Upper lobe of left lung (tissue), 6 donors: ENCODE data around the gene PLIN5. TPM values are rescaled to one million over a fixed set of nuclear protein-coding genes. Genes with fewer than 3 reads are reported as not detected.
A peak's percentile ranks its signal among the peaks of the same experiment; 100 is the strongest.

Source experiments
- ATAC-seq, 2 donors: fragments of 200-7000 bp; cut with Tn5 transposase; one replicate each; pipeline ENCODE4 v1.9.1; 2022; ENCODE audit warnings: mild to moderate bottlenecking in 2 of 2, moderate library complexity in 2 of 2; ENCODE audit not compliant: low FRiP score in 2 of 2
- DNase-seq, 2 donors: peaks; one replicate each; pipeline ENCODE4 v3.0.0-alpha.2; 2019 to 2020
- H3K27ac ChIP-seq, 4 donors: fragments of 200-600 bp; sonication (generic); one replicate each; pipeline ENCODE4 v1.5.1; 2016 to 2019
- H3K27me3 ChIP-seq, 4 donors: fragments of 200-600 bp; sonication (generic); one replicate each; pipeline ENCODE4 v1.5.1; 2017 to 2019
- H3K36me3 ChIP-seq, 4 donors: fragments of 200-600 bp; sonication (generic); one replicate each; pipeline ENCODE4 v1.5.1; 2016 to 2019
- H3K4me1 ChIP-seq, 4 donors: fragments of 200-600 bp; sonication (generic); one replicate each; pipeline ENCODE4 v1.5.1; 2018 to 2019
- H3K4me3 ChIP-seq, 4 donors: fragments of 200-600 bp; sonication (generic); one replicate each; pipeline ENCODE4 v1.5.1; 2017 to 2019; ENCODE audit warnings: mild to moderate bottlenecking in 2 of 4, moderate library complexity in 1 of 4
- H3K9me3 ChIP-seq, 4 donors: fragments of 200-600 bp; sonication (generic); one replicate each; pipeline ENCODE4 v1.5.1; 2018 to 2019
- CTCF ChIP-seq, 6 experiments: fragments of 450-650 bp in 4 of 6; fragments of 200-600 bp in 2 of 6; sonication (generic) in 2 of 6; IDR thresholded peaks; one replicate each; pipeline ENCODE4 v1.5.1; 2016 to 2019; ENCODE audit warnings: antibody characterized with exemption in 6 of 6
- EP300 ChIP-seq, 4 donors: sonication (generic); formaldehyde crosslinking; IDR thresholded peaks; one replicate each; pipeline ENCODE4 v1.5.1; 2017; ENCODE audit warnings: antibody characterized with exemption in 4 of 4, control low read depth in 2 of 4
- POLR2A ChIP-seq, 4 donors: fragments of 450-650 bp; IDR thresholded peaks; one replicate each; pipeline ENCODE4 v1.5.1; 2016 to 2017; ENCODE audit warnings: antibody characterized with exemption in 4 of 4, mild to moderate bottlenecking in 2 of 4
- POLR2AphosphoS5 ChIP-seq, 2 donors: sonication (generic); formaldehyde crosslinking; IDR thresholded peaks; one replicate each; pipeline ENCODE4 v1.5.1; 2017; ENCODE audit warnings: antibody characterized with exemption in 2 of 2
- WGBS, 2 donors: methylation state at CpG; one replicate each; pipeline ENCODE4 v1.1.5; 2017 to 2018; 5-methylcytosine and 5-hydroxymethylcytosine counted together
- total RNA-seq, 6 donors: library from RNA; depleted of rRNA in 4 of 6; stranded (reverse); fragments of >200 nt in 4 of 6; gene quantifications; one replicate each; pipeline versions ENCODE4 v1.1.0 to v1.2.1, GENCODE V29; 2016 to 2021
- donor health status: DM: no; HTN: no; CAD: no; lungs with moderate emphysema.
- donor health status: DM: no; HTN: yes; CAD: no; lungs with severe emphysema.

The PLIN5 gene
- total RNA-seq, 6 donors from 2014 or later = 13.5 to 97.4 (median 23.0) TPM

- peaks cover 2 to 51% (median 25%) of the 10 kb centered on the region in 4 donors for H3K36me3 ChIP-seq
- no peak for DNase-seq
- no peaks in the 10 kb centered on the region for H3K27me3 ChIP-seq
- no peak overlapping the region for H3K27ac ChIP-seq
- ATAC-seq = no peak
- no peak overlapping the region for H3K4me3 ChIP-seq
- no peaks in the 10 kb centered on the region for H3K9me3 ChIP-seq
- TF ChIP-seq POLR2A (IDR thresholded peaks at IDR 0.05) (no peak), POLR2AphosphoS5 (IDR thresholded peaks at IDR 0.05) (no peak), CTCF (IDR thresholded peaks at IDR 0.05) (no peak), EP300 (IDR thresholded peaks at IDR 0.05) (no peak)
- 90 to 95% methylated on average over 27 to 35 of the region's 35 CpGs for WGBS, 2 donors
- no peaks in the 10 kb centered on the region for H3K4me1 ChIP-seq
These were observed 52.2 kb downstream of the PLIN5 start for GRCh38 chr19:4482721-4483364.

- no peak overlapping the region for H3K4me3 ChIP-seq
- H3K36me3 ChIP-seq = peaks cover 0 to 42% (median 30%) of the 10 kb centered on the region in 4 donors
- DNase-seq = no peak
- no peaks in the 10 kb centered on the region for H3K9me3 ChIP-seq
- H3K27me3 ChIP-seq = no peaks in the 10 kb centered on the region
- peaks cover 18 to 25% (median 24%) of the 10 kb centered on the region in 4 donors for H3K4me1 ChIP-seq
- 89 to 98% methylated on average over 7 to 16 of the region's 16 CpGs for WGBS, 2 donors
- TF ChIP-seq POLR2AphosphoS5 (IDR thresholded peaks at IDR 0.05) (no peak), EP300 (IDR thresholded peaks at IDR 0.05) (no peak), POLR2A (IDR thresholded peaks at IDR 0.05) (no peak), CTCF (IDR thresholded peaks at IDR 0.05) (no peak)
- H3K27ac ChIP-seq = no peak overlapping the region
- ATAC-seq = no peak
These were observed 57.8 kb downstream of the PLIN5 start for GRCh38 chr19:4477034-4477801.

- Histone ChIP-seq H3K27ac (peak overlapping the region in 2 of 4 donors; percentile 4 to 30), H3K36me3 (peaks cover 0 to 34% (median 25%) of the 10 kb centered on the region in 4 donors), H3K9me3 (no peaks in the 10 kb centered on the region), H3K4me3 (peak overlapping the region in 2 of 4 donors; percentile 20 to 76), H3K4me1 (peaks cover 20 to 30% (median 26%) of the 10 kb centered on the region in 4 donors), H3K27me3 (no peaks in the 10 kb centered on the region)
- TF ChIP-seq POLR2AphosphoS5 (IDR thresholded peaks at IDR 0.05) (no peak), CTCF (IDR thresholded peaks at IDR 0.05) (no peak), EP300 (IDR thresholded peaks at IDR 0.05) (no peak), POLR2A (IDR thresholded peaks at IDR 0.05) (no peak)
- 31 to 42% methylated on average over 7 to 10 of the region's 13 CpGs for WGBS, 2 donors
- ATAC-seq (no peak), DNase-seq (no peak)
These were observed 60.5 kb downstream of the PLIN5 start for GRCh38 chr19:4474514-4475022.

- TF ChIP-seq CTCF (IDR thresholded peaks at IDR 0.05) (no peak), POLR2A (IDR thresholded peaks at IDR 0.05) (no peak), EP300 (IDR thresholded peaks at IDR 0.05) (no peak), POLR2AphosphoS5 (IDR thresholded peaks at IDR 0.05) (no peak)
- ATAC-seq (no peak), DNase-seq (peak in 1 of 2 donors; percentile 83)
- H3K27ac ChIP-seq = peak overlapping the region in 1 of 4 donors; percentile 4
- peaks cover 20 to 30% (median 26%) of the 10 kb centered on the region in 4 donors for H3K4me1 ChIP-seq
- H3K27me3 ChIP-seq = no peaks in the 10 kb centered on the region
- WGBS, 2 donors = 36 to 40% methylated on average over 18 to 23 of the region's 23 CpGs
- no peaks in the 10 kb centered on the region for H3K9me3 ChIP-seq
- H3K36me3 ChIP-seq = peaks cover 0 to 32% (median 24%) of the 10 kb centered on the region in 4 donors
- peak overlapping the region in 3 of 4 donors; percentile 20 to 94 (median 76) for H3K4me3 ChIP-seq
These were observed 61.1 kb downstream of the PLIN5 start for GRCh38 chr19:4473763-4474513.
